ENCODE data around the gene HS2ST1.
"Not testable (repeated sequence)": the region's sequence is repeated elsewhere in the genome, so short reads cannot be mapped to it uniquely, and the experiment has no call there.

Gene HS2ST1

GRCh38 chr1:86924324-86924960, 10.0 kb downstream of the HS2ST1 start:
- DNase-seq (ENCODE audit: low read depth in 1 of 2, low spot score in 1 of 2), result no peak

GRCh38 chr1:86925742-86926141, 11.3 kb downstream of the HS2ST1 start:
- no peak for DNase-seq (ENCODE audit: low read depth in 1 of 2, low spot score in 1 of 2)

- no peak for DNase-seq (ENCODE audit: low read depth in 1 of 2, low spot score in 1 of 2)
These were observed 12.4 kb downstream of the HS2ST1 start for GRCh38 chr1:86926883-86927282.

- DNase-seq (ENCODE audit: low read depth in 1 of 2, low spot score in 1 of 2), result no peak
These were observed 14.4 kb downstream of the HS2ST1 start for GRCh38 chr1:86928819-86929218.

GRCh38 chr1:86933051-86933450, 18.6 kb downstream of the HS2ST1 start:
- no peak for DNase-seq (ENCODE audit: low read depth in 1 of 2, low spot score in 1 of 2)

GRCh38 chr1:86933562-86934377, 19.3 kb downstream of the HS2ST1 start:
- DNase-seq (ENCODE audit: low read depth in 1 of 2, low spot score in 1 of 2), result no peak

- no peak for DNase-seq (ENCODE audit: low read depth in 1 of 2, low spot score in 1 of 2)
These were observed 24.0 kb downstream of the HS2ST1 start for GRCh38 chr1:86938450-86938849.

- DNase-seq (ENCODE audit: low read depth in 1 of 2, low spot score in 1 of 2), result no peak
These were observed 24.4 kb downstream of the HS2ST1 start for GRCh38 chr1:86938855-86939254.

- no peak for DNase-seq (ENCODE audit: low read depth in 1 of 2, low spot score in 1 of 2)
These were observed 25.0 kb downstream of the HS2ST1 start for GRCh38 chr1:86939406-86939805.

GRCh38 chr1:86940599-86940998, 26.2 kb downstream of the HS2ST1 start:
- DNase-seq (ENCODE audit: low read depth in 1 of 2, low spot score in 1 of 2), result no peak

GRCh38 chr1:86942042-86942441, 27.6 kb downstream of the HS2ST1 start:
- no peak for DNase-seq (ENCODE audit: low read depth in 1 of 2, low spot score in 1 of 2)

GRCh38 chr1:86942743-86943142, 28.3 kb downstream of the HS2ST1 start:
- DNase-seq (ENCODE audit: low read depth in 1 of 2, low spot score in 1 of 2), result no peak

GRCh38 chr1:86948212-86948611, 33.8 kb downstream of the HS2ST1 start:
- no peak for DNase-seq (ENCODE audit: low read depth in 1 of 2, low spot score in 1 of 2)

GRCh38 chr1:86950712-86951419, 36.4 kb downstream of the HS2ST1 start:
- DNase-seq (ENCODE audit: low read depth in 1 of 2, low spot score in 1 of 2), result no peak

GRCh38 chr1:86951430-86951829, 37.0 kb downstream of the HS2ST1 start:
- no peak for DNase-seq (ENCODE audit: low read depth in 1 of 2, low spot score in 1 of 2)

GRCh38 chr1:86953167-86953566, 38.7 kb downstream of the HS2ST1 start:
- no peak for DNase-seq (ENCODE audit: low read depth in 1 of 2, low spot score in 1 of 2)

GRCh38 chr1:86955678-86956077, 41.2 kb downstream of the HS2ST1 start:
- no peak for DNase-seq (ENCODE audit: low read depth in 1 of 2, low spot score in 1 of 2)

- DNase-seq (ENCODE audit: low read depth in 1 of 2, low spot score in 1 of 2), result no peak
These were observed 41.8 kb downstream of the HS2ST1 start for GRCh38 chr1:86956221-86956620.

GRCh38 chr1:86957221-86957620, 42.8 kb downstream of the HS2ST1 start:
- DNase-seq (ENCODE audit: low read depth in 1 of 2, low spot score in 1 of 2), result no peak

GRCh38 chr1:86960548-86960947, 46.1 kb downstream of the HS2ST1 start:
- no peak for DNase-seq (ENCODE audit: low read depth in 1 of 2, low spot score in 1 of 2)

- DNase-seq (ENCODE audit: low read depth in 1 of 2, low spot score in 1 of 2), result not testable (repeated sequence)
These were observed 49.4 kb downstream of the HS2ST1 start for GRCh38 chr1:86963841-86964240.

Data from stimulated activated CD4-positive, alpha-beta T cell treated with anti-CD3 and anti-CD28 coated beads, Interleukin-15, amount 100 ng/mL, for 1 hour (primary cell).